ENCODE data around the gene HBD. TPM values are rescaled to one million over a fixed set of nuclear protein-coding genes. Genes with fewer than 3 reads are reported as not detected.

Gene HBD
- total RNA-seq (not detected), polyA plus RNA-seq (not detected)

GRCh38 chr11:5234381-5234834 lies at the start of gene HBD:
Gene HBD, minus strand, starts transcription at chr11:5234483. Its CDS starts 50 bp downstream, at chr11:5234433.
- CTCF ChIA-PET (ENCODE audit: partially characterized antibody) = no interaction called here

GRCh38 chr11:5283882-5284281 lies 49.6 kb upstream of the HBD start:
- H3K4me3 Mint-ChIP-seq = no peak overlapping the region
- H3K27me3 ChIP-seq (ENCODE audit: insufficient read depth, low read length) = no peaks in the 10 kb centered on the region

More at GRCh38 chr11:5234381-5234834, at the start of gene HBD:
- POLR2A ChIA-PET (ENCODE audit: partially characterized antibody) = no interaction called here
- no peaks in the 10 kb centered on the region for H3K9me3 ChIP-seq (ENCODE audit: control insufficient read depth in 1 of 2, low read length in 2 of 2)
- intact Hi-C loops (cut with micrococcal nuclease) = no loop called here
- DNase-seq = no peak
- no peaks in the 10 kb centered on the region for H3K27me3 ChIP-seq (ENCODE audit: insufficient read depth, low read length)
- H3K4me1 ChIP-seq (ENCODE audit: insufficient read depth, low read length) = no peaks in the 10 kb centered on the region
- H3K27me3 Mint-ChIP-seq = peaks cover 0 to 3% of the 10 kb centered on the region in 2 donors
- H3K36me3 Mint-ChIP-seq = no peaks in the 10 kb centered on the region
- peaks cover 0 to 2% (median 0%) of the 10 kb centered on the region in 8 donors for H3K9me3 Mint-ChIP-seq
- H3K27ac ChIP-seq (ENCODE audit: low read depth, low read length) = no peak within 1 kb of the TSS
- peak within 1 kb of the TSS in 1 of 7 donors; percentile 39 for H3K27ac Mint-ChIP-seq
- no peak within 1 kb of the TSS for H3K4me3 Mint-ChIP-seq
- H3K4me1 Mint-ChIP-seq = peaks cover 0 to 2% (median 0%) of the 10 kb centered on the region in 4 donors
- no peaks in the 10 kb centered on the region for H3K36me3 ChIP-seq (ENCODE audit: insufficient read depth, low read length)
- no peak within 1 kb of the TSS for H3K4me3 ChIP-seq (ENCODE audit: low read length in 2 of 2)

GRCh38 chr11:5283086-5283485 lies 48.8 kb upstream of the HBD start:
- Mint-ChIP-seq H3K27ac (no peak overlapping the region), H3K9me3 (no peaks in the 10 kb centered on the region), H3K4me3 (no peak overlapping the region), H3K36me3 (no peaks in the 10 kb centered on the region), H3K27me3 (peaks cover 1 to 2% of the 10 kb centered on the region in 2 donors), H3K4me1 (no peaks in the 10 kb centered on the region)
- H3K4me3 ChIP-seq (ENCODE audit: low read length in 2 of 2) = no peak overlapping the region
- H3K36me3 ChIP-seq (ENCODE audit: insufficient read depth, low read length) = no peaks in the 10 kb centered on the region
- no peak overlapping the region for H3K27ac ChIP-seq (ENCODE audit: low read depth, low read length)
- H3K9me3 ChIP-seq (ENCODE audit: control insufficient read depth in 1 of 2, low read length in 2 of 2) = no peaks in the 10 kb centered on the region
- H3K27me3 ChIP-seq (ENCODE audit: insufficient read depth, low read length) = no peaks in the 10 kb centered on the region
- CTCF ChIA-PET (ENCODE audit: partially characterized antibody) = no interaction called here
- H3K4me1 ChIP-seq (ENCODE audit: insufficient read depth, low read length) = no peaks in the 10 kb centered on the region
- intact Hi-C loops (cut with micrococcal nuclease) = no loop called here
- DNase-seq = no peak
- POLR2A ChIA-PET (ENCODE audit: partially characterized antibody) = no interaction called here

More at GRCh38 chr11:5283882-5284281, 49.6 kb upstream of the HBD start:
- no peak for DNase-seq
- Mint-ChIP-seq H3K9me3 (no peaks in the 10 kb centered on the region), H3K4me1 (no peaks in the 10 kb centered on the region), H3K27me3 (peaks cover 1 to 2% of the 10 kb centered on the region in 2 donors), H3K36me3 (no peaks in the 10 kb centered on the region), H3K27ac (no peak overlapping the region)
- intact Hi-C loops (cut with micrococcal nuclease) = no loop called here
- H3K27ac ChIP-seq (ENCODE audit: low read depth, low read length) = no peak overlapping the region
- no peaks in the 10 kb centered on the region for H3K4me1 ChIP-seq (ENCODE audit: insufficient read depth, low read length)
- H3K9me3 ChIP-seq (ENCODE audit: control insufficient read depth in 1 of 2, low read length in 2 of 2) = no peaks in the 10 kb centered on the region
- H3K4me3 ChIP-seq (ENCODE audit: low read length in 2 of 2) = no peak overlapping the region
- H3K36me3 ChIP-seq (ENCODE audit: insufficient read depth, low read length) = no peaks in the 10 kb centered on the region
- ChIA-PET CTCF (ENCODE audit: partially characterized antibody) (no interaction called here), POLR2A (ENCODE audit: partially characterized antibody) (no interaction called here)

- H3K4me3 Mint-ChIP-seq = no peak overlapping the region
- ChIA-PET POLR2A (ENCODE audit: partially characterized antibody) (no interaction called here), CTCF (ENCODE audit: partially characterized antibody) (no interaction called here)
- no peaks in the 10 kb centered on the region for H3K9me3 Mint-ChIP-seq
- Histone ChIP-seq H3K27me3 (ENCODE audit: insufficient read depth, low read length) (no peaks in the 10 kb centered on the region), H3K4me1 (ENCODE audit: insufficient read depth, low read length) (no peaks in the 10 kb centered on the region), H3K4me3 (ENCODE audit: low read length in 2 of 2) (no peak overlapping the region), H3K9me3 (ENCODE audit: control insufficient read depth in 1 of 2, low read length in 2 of 2) (no peaks in the 10 kb centered on the region), H3K27ac (ENCODE audit: low read depth, low read length) (no peak overlapping the region), H3K36me3 (ENCODE audit: insufficient read depth, low read length) (no peaks in the 10 kb centered on the region)
- intact Hi-C loops (cut with micrococcal nuclease) = no loop called here
- no peaks in the 10 kb centered on the region for H3K4me1 Mint-ChIP-seq
- no peaks in the 10 kb centered on the region for H3K36me3 Mint-ChIP-seq
- no peak overlapping the region for H3K27ac Mint-ChIP-seq
- no peak for DNase-seq
- H3K27me3 Mint-ChIP-seq = peaks cover 1 to 2% of the 10 kb centered on the region in 2 donors
Measured at GRCh38 chr11:5282628-5283027, 48.3 kb upstream of the HBD start.

- no peak overlapping the region for H3K27ac Mint-ChIP-seq
- DNase-seq = no peak
- Histone ChIP-seq H3K4me3 (ENCODE audit: low read length in 2 of 2) (no peak overlapping the region), H3K36me3 (ENCODE audit: insufficient read depth, low read length) (no peaks in the 10 kb centered on the region), H3K4me1 (ENCODE audit: insufficient read depth, low read length) (no peaks in the 10 kb centered on the region), H3K27ac (ENCODE audit: low read depth, low read length) (no peak overlapping the region), H3K9me3 (ENCODE audit: control insufficient read depth in 1 of 2, low read length in 2 of 2) (no peaks in the 10 kb centered on the region), H3K27me3 (ENCODE audit: insufficient read depth, low read length) (no peaks in the 10 kb centered on the region)
- intact Hi-C loops (cut with micrococcal nuclease) = no loop called here
- no peak overlapping the region for H3K4me3 Mint-ChIP-seq
- peaks cover 1 to 2% of the 10 kb centered on the region in 2 donors for H3K27me3 Mint-ChIP-seq
- ChIA-PET CTCF (ENCODE audit: partially characterized antibody) (no interaction called here), POLR2A (ENCODE audit: partially characterized antibody) (no interaction called here)
- no peaks in the 10 kb centered on the region for H3K36me3 Mint-ChIP-seq
- no peaks in the 10 kb centered on the region for H3K4me1 Mint-ChIP-seq
- no peaks in the 10 kb centered on the region for H3K9me3 Mint-ChIP-seq
Measured at GRCh38 chr11:5281596-5281995, 47.3 kb upstream of the HBD start.

- POLR2A ChIA-PET (ENCODE audit: partially characterized antibody) = no interaction called here
- peak overlapping the region in 1 of 7 donors; percentile 39 for H3K27ac Mint-ChIP-seq
- Histone ChIP-seq H3K27me3 (ENCODE audit: insufficient read depth, low read length) (no peaks in the 10 kb centered on the region), H3K4me3 (ENCODE audit: low read length in 2 of 2) (no peak overlapping the region), H3K4me1 (ENCODE audit: insufficient read depth, low read length) (no peaks in the 10 kb centered on the region), H3K9me3 (ENCODE audit: control insufficient read depth in 1 of 2, low read length in 2 of 2) (no peaks in the 10 kb centered on the region), H3K36me3 (ENCODE audit: insufficient read depth, low read length) (no peaks in the 10 kb centered on the region), H3K27ac (ENCODE audit: low read depth, low read length) (no peak overlapping the region)
- intact Hi-C loops (cut with micrococcal nuclease) = no loop called here
- H3K4me3 Mint-ChIP-seq = no peak overlapping the region
- no peak for DNase-seq
- peaks cover 1 to 2% of the 10 kb centered on the region in 2 donors for H3K27me3 Mint-ChIP-seq
- CTCF ChIA-PET (ENCODE audit: partially characterized antibody) = no interaction called here
- H3K4me1 Mint-ChIP-seq = no peaks in the 10 kb centered on the region
- no peaks in the 10 kb centered on the region for H3K36me3 Mint-ChIP-seq
- peaks cover 0 to 3% (median 0%) of the 10 kb centered on the region in 8 donors for H3K9me3 Mint-ChIP-seq
Measured at GRCh38 chr11:5280582-5281102, 46.4 kb upstream of the HBD start.

GRCh38 chr11:5279471-5280090 lies 45.3 kb upstream of the HBD start:
- no peak overlapping the region for H3K4me3 ChIP-seq (ENCODE audit: low read length in 2 of 2)
- intact Hi-C loops (cut with micrococcal nuclease) = no loop called here
- Mint-ChIP-seq H3K9me3 (peaks cover 0 to 3% (median 0%) of the 10 kb centered on the region in 8 donors), H3K27ac (no peak overlapping the region), H3K27me3 (peaks cover 1 to 2% of the 10 kb centered on the region in 2 donors), H3K4me3 (no peak overlapping the region), H3K36me3 (no peaks in the 10 kb centered on the region), H3K4me1 (no peaks in the 10 kb centered on the region)
- H3K36me3 ChIP-seq (ENCODE audit: insufficient read depth, low read length) = no peaks in the 10 kb centered on the region
- DNase-seq = no peak
- no peaks in the 10 kb centered on the region for H3K27me3 ChIP-seq (ENCODE audit: insufficient read depth, low read length)
- H3K27ac ChIP-seq (ENCODE audit: low read depth, low read length) = no peak overlapping the region
- H3K4me1 ChIP-seq (ENCODE audit: insufficient read depth, low read length) = no peaks in the 10 kb centered on the region
- ChIA-PET CTCF (ENCODE audit: partially characterized antibody) (no interaction called here), POLR2A (ENCODE audit: partially characterized antibody) (no interaction called here)
- H3K9me3 ChIP-seq (ENCODE audit: control insufficient read depth in 1 of 2, low read length in 2 of 2) = no peaks in the 10 kb centered on the region
